Ishikawa (cell line): ENCODE data around the gene CDK5.

Experiments used
- CEBPB ChIP-seq: IDR thresholded peaks from 2 replicates; pipeline ENCODE4 v1.6.1; 2012
- CREB1 ChIP-seq: IDR thresholded peaks from 2 replicates; pipeline ENCODE4 v1.6.1; 2012; ENCODE audit warnings: low read depth
- EGR1 ChIP-seq: IDR thresholded peaks from 2 replicates; pipeline ENCODE4 v1.6.1; 2012
- EP300 ChIP-seq: IDR thresholded peaks from 2 replicates; pipeline ENCODE4 v1.6.1; 2012; ENCODE audit warnings: borderline replicate concordance
- FOXM1 ChIP-seq: IDR thresholded peaks from 2 replicates; pipeline ENCODE4 v1.6.1; 2012; ENCODE audit warnings: low read depth, borderline replicate concordance
- NFIC ChIP-seq: IDR thresholded peaks from 2 replicates; pipeline ENCODE4 v1.6.1; 2012
- RAD21 ChIP-seq: IDR thresholded peaks from 2 replicates; pipeline ENCODE4 v1.6.1; 2012; ENCODE audit warnings: low read depth
- REST ChIP-seq: IDR thresholded peaks from 2 replicates; pipeline ENCODE4 v1.6.1; 2012; ENCODE audit warnings: low read depth, mild to moderate bottlenecking
- TAF1 ChIP-seq: IDR thresholded peaks from 2 replicates; pipeline ENCODE4 v1.6.1; 2012; ENCODE audit warnings: low read depth, mild to moderate bottlenecking
- TCF12 ChIP-seq: IDR thresholded peaks from 2 replicates; pipeline ENCODE4 v1.6.1; 2012; ENCODE audit warnings: low read depth
- TEAD4 ChIP-seq: IDR thresholded peaks from 2 replicates; pipeline ENCODE4 v1.6.1; 2012
- YY1 ChIP-seq: IDR thresholded peaks from 2 replicates; pipeline ENCODE4 v1.6.1; 2012; ENCODE audit warnings: low read depth
- ZBTB7A ChIP-seq: IDR thresholded peaks from 2 replicates; pipeline ENCODE4 v1.6.1; 2012; ENCODE audit warnings: low read depth
- TF ChIP-seq, protein P1 (sequence below): IDR thresholded peaks from 2 replicates; pipeline ENCODE4 v1.6.1; 2012
- TF ChIP-seq, protein P2 (sequence below): IDR thresholded peaks from 2 replicates; pipeline ENCODE4 v1.6.1; 2012

CDK5 gene

GRCh38 chr7:151020231-151020630 lies 37.5 kb downstream of the CDK5 start:
- no peak for TF ChIP-seq FOXM1
- no peak for TF ChIP-seq TCF12
- no peak for TF ChIP-seq RAD21
- TF ChIP-seq EGR1, result no peak
- TF ChIP-seq ZBTB7A, result no peak
- no peak for TF ChIP-seq YY1
- TF ChIP-seq, protein P1, sequence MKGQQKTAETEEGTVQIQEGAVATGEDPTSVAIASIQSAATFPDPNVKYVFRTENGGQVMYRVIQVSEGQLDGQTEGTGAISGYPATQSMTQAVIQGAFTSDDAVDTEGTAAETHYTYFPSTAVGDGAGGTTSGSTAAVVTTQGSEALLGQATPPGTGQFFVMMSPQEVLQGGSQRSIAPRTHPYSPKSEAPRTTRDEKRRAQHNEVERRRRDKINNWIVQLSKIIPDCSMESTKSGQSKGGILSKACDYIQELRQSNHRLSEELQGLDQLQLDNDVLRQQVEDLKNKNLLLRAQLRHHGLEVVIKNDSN, result no peak
- TF ChIP-seq REST, result no peak

DNA sequence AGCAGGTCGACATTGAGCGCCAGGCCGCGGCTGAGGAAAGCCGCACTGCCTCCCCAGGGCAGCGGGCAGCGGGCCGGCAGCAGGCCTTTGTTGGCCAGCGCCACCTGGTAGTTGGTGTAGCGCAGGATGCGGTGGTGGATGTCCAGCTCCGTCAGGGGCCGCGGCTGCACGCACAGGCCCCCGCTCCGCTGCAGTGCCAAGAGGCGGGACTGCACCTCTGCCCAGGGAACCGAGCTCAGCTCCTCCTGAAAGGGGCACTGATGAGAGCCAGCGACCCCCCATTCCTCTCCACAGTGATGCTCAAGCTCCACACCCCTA lies 38.6 kb downstream of the CDK5 start:
- TF ChIP-seq REST (peak; percentile 47), CREB1 (no peak), ZBTB7A (peak; percentile 4; the same call in 1 of the 2 replicates), YY1 (0 out of 2 replicates have a peak, but pooled peaks have one; percentile 8)

- TF ChIP-seq REST, result no peak
- TF ChIP-seq CREB1, result no peak
- peak; percentile 64 for TF ChIP-seq ZBTB7A
- TF ChIP-seq CEBPB, result no peak
- peak; percentile 94 for TF ChIP-seq NFIC
- TF ChIP-seq, protein P1, result peak; percentile 64; the same call in 1 of the 2 replicates
- no peak for TF ChIP-seq RAD21
- no peak for TF ChIP-seq FOXM1
- peak; percentile 76; the same call in 1 of the 2 replicates for TF ChIP-seq TCF12
- TF ChIP-seq TEAD4, result peak; percentile 69
- peak; percentile 51; the same call in 1 of the 2 replicates for TF ChIP-seq YY1
- peak; percentile 29; the same call in 1 of the 2 replicates for TF ChIP-seq EGR1
- TF ChIP-seq EP300, result no peak
- TF ChIP-seq, protein P2, sequence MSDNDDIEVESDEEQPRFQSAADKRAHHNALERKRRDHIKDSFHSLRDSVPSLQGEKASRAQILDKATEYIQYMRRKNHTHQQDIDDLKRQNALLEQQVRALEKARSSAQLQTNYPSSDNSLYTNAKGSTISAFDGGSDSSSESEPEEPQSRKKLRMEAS, result peak; percentile 99
- TF ChIP-seq TAF1, result no peak
Observed at GRCh38 chr7:151018421-151019129, 39.1 kb downstream of the CDK5 start.

DNA sequence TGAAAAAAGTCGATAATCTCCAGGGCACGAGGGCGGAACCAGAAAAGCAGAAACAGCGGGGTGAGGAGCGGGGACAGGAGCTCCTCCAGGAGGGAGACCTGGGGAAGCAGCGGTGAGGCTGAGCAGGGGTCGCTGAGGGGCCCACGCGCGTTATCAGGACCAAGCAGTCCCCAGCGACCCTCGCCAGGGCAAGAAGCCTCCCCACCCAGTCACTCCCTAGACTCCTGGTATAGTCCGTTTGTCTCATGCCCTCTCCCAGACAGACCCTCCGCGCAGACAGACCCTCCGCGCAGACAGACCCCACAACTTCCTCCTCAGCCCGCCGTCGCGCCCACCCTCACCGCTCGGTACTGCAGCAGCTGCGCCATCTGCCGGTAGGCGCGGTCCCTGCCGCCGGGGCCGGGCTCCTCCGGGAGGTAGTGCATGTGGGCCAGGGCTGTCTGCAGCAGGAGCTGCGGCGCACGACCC lies 39.7 kb downstream of the CDK5 start:
- no peak for TF ChIP-seq TEAD4
- no peak for TF ChIP-seq TAF1
- TF ChIP-seq EGR1, result no peak
- TF ChIP-seq EP300, result no peak
- TF ChIP-seq YY1, result no peak
- peak; percentile 59 for TF ChIP-seq RAD21
- TF ChIP-seq REST, result no peak
- TF ChIP-seq, protein P1, result no peak
- TF ChIP-seq FOXM1, result no peak
- 0 out of 2 replicates have a peak, but pooled peaks have one; percentile 53 for TF ChIP-seq ZBTB7A
- TF ChIP-seq TCF12, result no peak
- TF ChIP-seq, protein P2, result no peak
- no peak for TF ChIP-seq NFIC
- no peak for TF ChIP-seq CEBPB
